Fibroblast of lung (primary cell): ENCODE data around the gene MELTF.

ENCODE experiments used
- EZH2 ChIP-seq: IDR thresholded peaks from 2 replicates; pipeline ENCODE4 v1.5.1; 2012; ENCODE audit warnings: low read length, control low read depth, mild to moderate bottlenecking; ENCODE audit errors: missing control alignments
- TF ChIP-seq, protein P1 (sequence below), 2 donors: IDR thresholded peaks in 1 of 2; conservative IDR thresholded peaks in 1 of 2; 1 replicate in 1 of 2; 2 replicates in 1 of 2; pipeline ENCODE4 v1.5.1; 2011 to 2012; ENCODE audit warnings: low read length in 2 of 2, control low read depth in 1 of 2, inconsistent platforms in 1 of 2, low read depth in 1 of 2, mild to moderate bottlenecking in 1 of 2

DNA sequence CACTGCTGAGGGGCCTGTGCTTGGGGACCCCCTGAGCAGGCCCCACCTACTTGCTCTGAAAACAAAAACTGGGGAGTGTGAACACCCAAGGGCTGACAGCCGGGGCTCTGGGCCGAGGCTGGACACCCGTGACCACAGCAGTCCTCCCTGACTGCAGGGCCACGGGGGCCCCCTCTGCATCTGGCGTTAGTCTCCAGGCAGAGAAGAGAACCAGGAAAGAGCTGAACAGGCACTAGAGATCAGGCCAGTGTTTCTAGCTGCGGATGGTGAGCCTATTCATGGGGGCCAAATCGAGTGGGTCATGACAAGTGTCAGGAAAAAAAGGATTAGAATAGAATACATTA, 17.1 kb downstream of the MELTF start:
- no peak for TF ChIP-seq EZH2
- TF ChIP-seq, protein P1, sequence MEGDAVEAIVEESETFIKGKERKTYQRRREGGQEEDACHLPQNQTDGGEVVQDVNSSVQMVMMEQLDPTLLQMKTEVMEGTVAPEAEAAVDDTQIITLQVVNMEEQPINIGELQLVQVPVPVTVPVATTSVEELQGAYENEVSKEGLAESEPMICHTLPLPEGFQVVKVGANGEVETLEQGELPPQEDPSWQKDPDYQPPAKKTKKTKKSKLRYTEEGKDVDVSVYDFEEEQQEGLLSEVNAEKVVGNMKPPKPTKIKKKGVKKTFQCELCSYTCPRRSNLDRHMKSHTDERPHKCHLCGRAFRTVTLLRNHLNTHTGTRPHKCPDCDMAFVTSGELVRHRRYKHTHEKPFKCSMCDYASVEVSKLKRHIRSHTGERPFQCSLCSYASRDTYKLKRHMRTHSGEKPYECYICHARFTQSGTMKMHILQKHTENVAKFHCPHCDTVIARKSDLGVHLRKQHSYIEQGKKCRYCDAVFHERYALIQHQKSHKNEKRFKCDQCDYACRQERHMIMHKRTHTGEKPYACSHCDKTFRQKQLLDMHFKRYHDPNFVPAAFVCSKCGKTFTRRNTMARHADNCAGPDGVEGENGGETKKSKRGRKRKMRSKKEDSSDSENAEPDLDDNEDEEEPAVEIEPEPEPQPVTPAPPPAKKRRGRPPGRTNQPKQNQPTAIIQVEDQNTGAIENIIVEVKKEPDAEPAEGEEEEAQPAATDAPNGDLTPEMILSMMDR (conservative IDR thresholded peaks at IDR 0.05 in 1 of 2, IDR thresholded peaks at IDR 0.05 in 1 of 2; ENCODE audit: low read depth in 1 of 2, low read length in 2 of 2) = no peak
